Activated T-cell treated with anti-CD3 and anti-CD28 coated beads for 48 hours (primary cell): Measurements from ENCODE around the gene OR2T29.
"Not testable (repeated sequence)": the region's sequence is repeated elsewhere in the genome, so short reads cannot be mapped to it uniquely, and the experiment has no call there.

Experiments used
- DNase-seq: peaks from one replicate; pipeline ENCODE4 v3.0.0-alpha.2; 2020; ENCODE audit warnings: low read depth

Gene OR2T29, protein sequence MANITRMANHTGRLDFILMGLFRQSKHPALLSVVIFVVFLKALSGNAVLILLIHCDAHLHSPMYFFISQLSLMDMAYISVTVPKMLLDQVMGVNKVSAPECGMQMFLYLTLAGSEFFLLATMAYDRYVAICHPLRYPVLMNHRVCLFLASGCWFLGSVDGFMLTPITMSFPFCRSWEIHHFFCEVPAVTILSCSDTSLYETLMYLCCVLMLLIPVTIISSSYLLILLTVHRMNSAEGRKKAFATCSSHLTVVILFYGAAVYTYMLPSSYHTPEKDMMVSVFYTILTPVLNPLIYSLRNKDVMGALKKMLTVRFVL

GRCh38 chr1:248562672-248563071, at the start of gene OR2T29:
OR2T29 (minus strand) TSS chr1:248562772; CDS start chr1:248559491, 3,281 bp downstream.
- DNase-seq = not testable (repeated sequence)

- DNase-seq = peak; percentile 19
Observed at GRCh38 chr1:248611883-248612414, 49.4 kb upstream of the OR2T29 start.

GRCh38 chr1:248610301-248610700, 47.7 kb upstream of the OR2T29 start:
- no peak for DNase-seq

- no peak for DNase-seq
Observed at GRCh38 chr1:248599396-248599795, 36.8 kb upstream of the OR2T29 start.

DNA sequence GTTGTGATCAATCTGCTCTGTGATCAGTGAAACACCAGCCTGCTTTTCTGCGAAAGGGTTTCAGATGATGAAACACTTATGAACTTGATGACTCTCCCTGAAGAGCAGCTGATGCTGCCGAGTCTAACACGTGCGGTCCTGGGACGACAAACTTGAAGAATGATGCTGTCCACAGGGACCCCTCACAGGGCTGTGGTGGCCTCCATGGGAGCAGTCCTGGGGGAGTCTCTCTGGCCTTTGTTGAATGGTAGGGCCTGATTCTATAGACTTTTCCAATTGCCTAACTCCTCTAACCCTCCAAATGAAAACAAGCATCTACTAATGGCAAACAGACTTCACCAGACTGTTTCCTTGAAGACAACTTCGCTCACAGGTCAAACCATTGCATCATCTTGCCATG, 35.0 kb upstream of the OR2T29 start, which contains the start of gene OR2T10:
Gene OR2T10 (minus strand): TSS at position 112 of the 400 bp plus-strand sequence. CDS start 3,932 bp downstream, outside the sequence.
- DNase-seq = no peak

- DNase-seq = no peak
Observed at GRCh38 chr1:248596615-248597014, 34.0 kb upstream of the OR2T29 start.

- no peak for DNase-seq
Observed at GRCh38 chr1:248593226-248593625, 30.7 kb upstream of the OR2T29 start.

GRCh38 chr1:248592655-248593054, 30.1 kb upstream of the OR2T29 start:
- no peak for DNase-seq

GRCh38 chr1:248590055-248590454, 27.5 kb upstream of the OR2T29 start:
- DNase-seq = no peak

- DNase-seq = no peak
Observed at GRCh38 chr1:248589334-248589733, 26.8 kb upstream of the OR2T29 start.

GRCh38 chr1:248585266-248585665, 22.7 kb upstream of the OR2T29 start:
- DNase-seq = no peak

GRCh38 chr1:248576260-248576980, 13.8 kb upstream of the OR2T29 start:
- DNase-seq = no peak

DNA sequence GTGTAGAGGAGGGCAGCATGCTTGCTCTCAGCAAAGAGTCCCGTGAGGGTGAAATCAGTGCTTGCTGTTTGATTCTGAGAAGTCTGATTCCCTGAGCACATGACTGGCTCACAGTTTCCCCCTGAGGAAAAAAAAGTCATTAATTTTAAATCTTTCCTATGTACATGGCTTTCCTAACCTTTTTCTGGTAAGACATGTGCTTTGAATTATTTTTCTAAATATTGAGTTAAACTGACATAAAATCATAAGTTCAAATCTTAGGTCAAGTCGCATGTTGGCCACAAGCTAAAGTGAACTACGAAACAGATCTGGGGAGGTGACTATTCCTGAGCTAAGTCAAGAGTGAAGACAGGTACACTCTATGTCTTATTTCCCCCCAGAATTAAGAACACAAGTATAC, 12.1 kb upstream of the OR2T29 start, which contains the start of gene OR2T34:
Gene OR2T34 (minus strand): TSS at position 101 of the 400 bp plus-strand sequence. CDS start 0 bp downstream, at position 101.
- not testable (repeated sequence) for DNase-seq

GRCh38 chr1:248573856-248574255, 11.3 kb upstream of the OR2T29 start:
- DNase-seq = not testable (repeated sequence)

DNA sequence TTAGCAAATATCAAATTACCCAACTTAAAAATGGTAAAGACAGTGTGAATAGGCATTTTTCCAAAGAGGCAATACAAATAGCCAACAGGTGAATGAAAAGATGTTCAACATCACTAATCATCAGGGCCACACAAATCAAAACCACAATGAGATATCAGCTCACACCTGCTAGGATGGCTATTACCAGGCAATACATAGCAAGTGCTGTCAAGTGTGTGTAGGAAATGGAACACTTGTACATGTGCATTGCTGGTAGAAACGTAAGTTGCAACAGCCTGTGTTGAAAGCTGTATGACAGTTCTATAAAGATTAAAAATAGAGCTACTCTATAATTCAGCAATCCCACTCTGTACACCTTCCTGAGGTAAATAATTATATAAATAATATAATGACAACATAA, 9.5 kb upstream of the OR2T29 start:
- DNase-seq = not testable (repeated sequence)

DNA sequence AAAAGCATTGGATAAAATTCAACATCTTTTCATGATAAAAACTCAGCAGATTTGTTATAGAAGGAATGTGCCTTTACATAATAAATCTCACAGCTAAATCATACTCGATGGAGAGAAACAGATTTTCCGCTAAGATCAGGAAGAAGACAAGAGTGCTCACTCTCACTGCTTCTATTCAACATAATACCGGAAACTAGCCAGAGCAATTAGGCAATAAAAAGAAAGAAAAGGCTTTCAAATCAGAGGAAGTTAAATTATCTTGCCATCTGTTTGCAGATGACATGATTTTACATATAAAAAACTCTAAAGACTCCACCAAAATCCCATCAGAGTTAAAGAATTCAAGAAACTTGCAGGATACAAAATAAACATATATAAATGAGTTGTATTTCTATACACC, 8.2 kb upstream of the OR2T29 start:
- DNase-seq = not testable (repeated sequence)

DNA sequence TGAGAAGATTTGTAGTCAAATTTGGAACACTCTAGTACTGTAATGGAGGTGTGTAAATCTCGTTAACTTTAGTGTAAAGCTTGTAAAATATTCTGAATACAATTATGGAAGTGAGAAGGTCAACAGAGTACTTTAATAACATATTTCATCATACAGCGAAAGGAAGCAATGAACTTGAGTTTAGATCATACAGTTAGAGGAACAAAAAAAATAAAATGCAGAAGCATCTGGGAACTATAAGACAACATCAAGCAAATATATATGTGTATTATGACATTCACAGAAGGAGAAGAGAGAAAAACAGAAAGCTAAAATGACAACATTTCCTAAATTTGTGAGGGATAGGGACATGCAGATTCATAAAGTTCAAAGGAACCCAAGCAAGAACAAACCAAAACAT, 6.5 kb upstream of the OR2T29 start:
- not testable (repeated sequence) for DNase-seq

DNA sequence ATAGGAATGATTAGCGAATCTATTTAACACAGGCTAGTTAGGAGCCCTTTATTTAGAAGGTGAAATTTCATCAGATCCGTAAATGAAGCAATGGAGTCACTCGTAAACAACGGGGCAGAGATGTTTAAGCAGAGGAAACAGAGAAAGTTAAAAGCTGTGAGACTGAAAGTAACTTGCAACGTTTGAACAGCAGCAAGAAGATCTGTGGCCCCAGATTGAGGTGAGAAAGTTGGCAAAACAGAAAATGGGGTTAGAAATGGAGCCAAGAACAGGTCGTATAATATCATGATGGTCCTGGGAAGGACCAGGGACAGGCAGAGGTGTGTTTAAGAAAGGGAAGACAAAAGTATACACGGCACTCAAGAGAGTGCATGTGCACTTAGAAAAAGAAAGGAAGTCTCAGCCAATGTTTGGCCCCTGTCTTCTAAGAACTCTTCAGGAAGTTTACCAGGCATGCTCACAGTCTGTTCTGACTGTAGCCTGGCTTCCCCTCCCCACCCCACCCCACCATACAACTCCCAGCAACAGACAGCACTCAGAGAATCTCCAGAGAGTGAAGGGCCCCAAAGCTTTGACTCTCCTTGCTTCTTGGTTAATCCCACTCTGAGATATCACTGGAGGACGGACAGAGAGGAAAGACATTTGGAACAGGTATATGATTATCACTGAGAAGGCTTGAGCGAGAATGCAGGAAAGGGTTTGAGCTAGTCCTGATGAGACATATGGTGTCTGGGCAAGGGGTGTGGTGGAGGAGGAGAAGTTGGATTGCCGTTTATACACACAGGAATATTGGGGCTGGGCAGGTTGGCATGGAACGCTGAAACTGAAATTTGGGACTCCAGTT, 3.2 kb upstream of the OR2T29 start:
- DNase-seq = not testable (repeated sequence)

DNA sequence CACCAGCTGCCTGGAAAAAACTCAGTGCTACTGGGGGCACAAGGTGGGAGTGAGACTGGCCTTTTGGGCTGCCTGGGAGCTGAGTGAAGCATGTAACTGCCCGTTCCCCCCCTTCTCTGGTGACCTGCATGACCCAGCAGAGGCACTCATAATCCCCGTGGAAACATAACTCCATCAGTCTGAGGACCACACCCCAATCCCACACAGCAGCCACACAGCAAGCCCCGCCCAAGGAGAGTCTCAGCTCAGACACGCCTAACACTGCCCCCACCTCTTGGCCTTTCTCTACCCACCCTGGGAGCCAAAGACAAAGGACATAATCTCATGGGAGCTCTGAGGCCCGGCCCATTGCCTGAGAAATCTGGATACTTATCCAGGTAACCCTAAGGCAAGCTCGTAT, 11.5 kb downstream of the OR2T29 start:
- DNase-seq = not testable (repeated sequence)

GRCh38 chr1:248547383-248547782, 15.2 kb downstream of the OR2T29 start:
- DNase-seq = not testable (repeated sequence)

- not testable (repeated sequence) for DNase-seq
Observed at GRCh38 chr1:248537449-248537848, 25.1 kb downstream of the OR2T29 start.

- no peak for DNase-seq
Observed at GRCh38 chr1:248521856-248522255, 40.7 kb downstream of the OR2T29 start.
